Measurements from ENCODE around the gene CCDC63. TPM values are rescaled to one million over a fixed set of nuclear protein-coding genes. Genes with fewer than 3 reads are reported as not detected.

CCDC63 gene
- polyA plus RNA-seq, 1 of the 3 experiments (the other 2 are of a cell fraction): not detected

DNA sequence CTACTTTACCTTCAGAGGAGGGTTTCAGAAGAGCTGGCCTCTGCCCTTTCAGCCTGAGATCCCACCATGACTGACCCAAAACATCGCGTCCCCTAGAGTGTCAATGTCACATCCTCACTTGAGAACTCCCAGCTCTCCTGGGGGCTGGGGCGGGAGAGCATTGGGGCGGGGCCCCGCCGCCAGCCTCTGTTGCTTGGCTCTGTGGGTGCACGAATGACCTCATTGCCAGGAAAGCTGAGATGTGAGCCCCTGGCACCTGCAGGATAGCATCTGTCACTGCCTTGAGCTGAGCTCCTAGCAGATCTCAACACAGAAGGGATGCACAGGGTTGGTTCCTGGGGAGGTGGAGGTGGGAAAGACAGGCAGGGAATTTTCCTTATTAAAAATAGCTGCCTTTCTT, 94.1 kb downstream of the CCDC63 start:
- Histone ChIP-seq H3K4me1 (ENCODE audit: control insufficient read depth in 1 of 2, insufficient read depth in 2 of 2, low read depth in 1 of 2, low read length in 1 of 2) (no peaks in the 10 kb centered on the region; a peak in 1 of 4 replicates), H3K9me2 (no peaks in the 10 kb centered on the region), H4K20me1 (ENCODE audit: insufficient read depth) (no peaks in the 10 kb centered on the region), H3K9me3 (no peaks in the 10 kb centered on the region), H3K4me2 (no peak overlapping the region), H3K27me3 (ENCODE audit: insufficient read depth) (no peaks in the 10 kb centered on the region), H2AFZ (ENCODE audit: low read depth) (no peak overlapping the region), H3K27ac (ENCODE audit: low read depth in 2 of 2, low read length in 1 of 2) (no peak overlapping the region), H3K9ac (no peak overlapping the region), H3F3A (replicated peaks; ENCODE audit: insufficient read depth) (no peaks in the 10 kb centered on the region), H3K79me2 (ENCODE audit: insufficient read depth) (no peaks in the 10 kb centered on the region), H3K36me3 (replicated peaks in 1 of 2; ENCODE audit: control insufficient read depth in 1 of 2, insufficient read depth in 2 of 2, low read length in 1 of 2) (no peaks in the 10 kb centered on the region), H3K4me3 (ENCODE audit: low read depth in 2 of 2, low read length in 1 of 2) (no peak overlapping the region)
- 67% methylated on average over 3 of the region's 7 CpGs for whole genome bisulfite sequencing (ENCODE audit: low lambda C conversion rate)
- TF ChIP-seq FOXM1 (IDR thresholded peaks at IDR 0.05; ENCODE audit: low read depth): no peak
- ChIA-PET CTCF (interaction anchor here (0.8 to 2.1 kb wide), 7 partner anchors 10 to 372 kb away, joined by 3 to 5 read pairs (median 3); no protein-coding TSS in a partner anchor), POLR2A (no interaction called here)
- DNase-seq: no peak

DNA sequence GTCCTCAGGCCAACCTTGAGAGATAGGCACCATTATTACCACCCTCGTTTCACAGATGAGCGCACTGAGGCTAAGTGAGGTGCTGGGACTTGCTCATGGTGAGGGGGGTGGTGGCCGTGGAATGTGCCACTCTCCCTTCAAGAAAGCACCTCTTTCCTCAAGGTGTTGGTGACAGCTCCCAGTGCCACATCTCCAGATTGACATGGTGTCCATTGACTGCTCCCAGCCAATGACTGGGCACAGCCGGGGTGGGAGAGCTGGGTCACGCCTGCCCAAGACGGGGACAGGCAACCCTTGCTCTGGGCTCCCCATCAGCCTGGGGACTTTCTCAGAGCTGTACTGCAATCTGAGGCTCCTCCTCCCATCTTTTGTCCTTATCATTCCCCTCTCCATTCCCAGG, 94.6 kb downstream of the CCDC63 start:
- POLR2A ChIA-PET: no interaction called here
- Histone ChIP-seq H3K27ac (ENCODE audit: low read depth in 2 of 2, low read length in 1 of 2) (no peak overlapping the region), H3K9me2 (no peaks in the 10 kb centered on the region), H3K4me1 (ENCODE audit: control insufficient read depth in 1 of 2, insufficient read depth in 2 of 2, low read depth in 1 of 2, low read length in 1 of 2) (no peaks in the 10 kb centered on the region; a peak in 1 of 4 replicates), H3K27me3 (ENCODE audit: insufficient read depth) (no peaks in the 10 kb centered on the region), H3K9ac (no peak overlapping the region), H2AFZ (ENCODE audit: low read depth) (no peak overlapping the region), H3K4me3 (ENCODE audit: low read depth in 2 of 2, low read length in 1 of 2) (no peak overlapping the region), H3K4me2 (no peak overlapping the region), H3F3A (replicated peaks; ENCODE audit: insufficient read depth) (no peaks in the 10 kb centered on the region), H3K9me3 (no peaks in the 10 kb centered on the region), H3K79me2 (ENCODE audit: insufficient read depth) (no peaks in the 10 kb centered on the region), H3K36me3 (replicated peaks in 1 of 2; ENCODE audit: control insufficient read depth in 1 of 2, insufficient read depth in 2 of 2, low read length in 1 of 2) (no peaks in the 10 kb centered on the region), H4K20me1 (ENCODE audit: insufficient read depth) (no peaks in the 10 kb centered on the region)
- no peak for TF ChIP-seq GABPA (IDR thresholded peaks at IDR 0.05; ENCODE audit: low read depth)
- TF ChIP-seq, protein P1, sequence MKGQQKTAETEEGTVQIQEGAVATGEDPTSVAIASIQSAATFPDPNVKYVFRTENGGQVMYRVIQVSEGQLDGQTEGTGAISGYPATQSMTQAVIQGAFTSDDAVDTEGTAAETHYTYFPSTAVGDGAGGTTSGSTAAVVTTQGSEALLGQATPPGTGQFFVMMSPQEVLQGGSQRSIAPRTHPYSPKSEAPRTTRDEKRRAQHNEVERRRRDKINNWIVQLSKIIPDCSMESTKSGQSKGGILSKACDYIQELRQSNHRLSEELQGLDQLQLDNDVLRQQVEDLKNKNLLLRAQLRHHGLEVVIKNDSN (IDR thresholded peaks at IDR 0.05; ENCODE audit: borderline replicate concordance, low read depth): no peak
- TF ChIP-seq, protein P2, sequence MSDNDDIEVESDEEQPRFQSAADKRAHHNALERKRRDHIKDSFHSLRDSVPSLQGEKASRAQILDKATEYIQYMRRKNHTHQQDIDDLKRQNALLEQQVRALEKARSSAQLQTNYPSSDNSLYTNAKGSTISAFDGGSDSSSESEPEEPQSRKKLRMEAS (IDR thresholded peaks at IDR 0.05; ENCODE audit: low read depth): no peak
- TF ChIP-seq FOSL2 (IDR thresholded peaks at IDR 0.05; ENCODE audit: borderline replicate concordance, low read depth): no peak
- no peak for TF ChIP-seq POLR2AphosphoS5 (IDR thresholded peaks at IDR 0.05; ENCODE audit: low read depth, low read length)
- TF ChIP-seq, protein P3, sequence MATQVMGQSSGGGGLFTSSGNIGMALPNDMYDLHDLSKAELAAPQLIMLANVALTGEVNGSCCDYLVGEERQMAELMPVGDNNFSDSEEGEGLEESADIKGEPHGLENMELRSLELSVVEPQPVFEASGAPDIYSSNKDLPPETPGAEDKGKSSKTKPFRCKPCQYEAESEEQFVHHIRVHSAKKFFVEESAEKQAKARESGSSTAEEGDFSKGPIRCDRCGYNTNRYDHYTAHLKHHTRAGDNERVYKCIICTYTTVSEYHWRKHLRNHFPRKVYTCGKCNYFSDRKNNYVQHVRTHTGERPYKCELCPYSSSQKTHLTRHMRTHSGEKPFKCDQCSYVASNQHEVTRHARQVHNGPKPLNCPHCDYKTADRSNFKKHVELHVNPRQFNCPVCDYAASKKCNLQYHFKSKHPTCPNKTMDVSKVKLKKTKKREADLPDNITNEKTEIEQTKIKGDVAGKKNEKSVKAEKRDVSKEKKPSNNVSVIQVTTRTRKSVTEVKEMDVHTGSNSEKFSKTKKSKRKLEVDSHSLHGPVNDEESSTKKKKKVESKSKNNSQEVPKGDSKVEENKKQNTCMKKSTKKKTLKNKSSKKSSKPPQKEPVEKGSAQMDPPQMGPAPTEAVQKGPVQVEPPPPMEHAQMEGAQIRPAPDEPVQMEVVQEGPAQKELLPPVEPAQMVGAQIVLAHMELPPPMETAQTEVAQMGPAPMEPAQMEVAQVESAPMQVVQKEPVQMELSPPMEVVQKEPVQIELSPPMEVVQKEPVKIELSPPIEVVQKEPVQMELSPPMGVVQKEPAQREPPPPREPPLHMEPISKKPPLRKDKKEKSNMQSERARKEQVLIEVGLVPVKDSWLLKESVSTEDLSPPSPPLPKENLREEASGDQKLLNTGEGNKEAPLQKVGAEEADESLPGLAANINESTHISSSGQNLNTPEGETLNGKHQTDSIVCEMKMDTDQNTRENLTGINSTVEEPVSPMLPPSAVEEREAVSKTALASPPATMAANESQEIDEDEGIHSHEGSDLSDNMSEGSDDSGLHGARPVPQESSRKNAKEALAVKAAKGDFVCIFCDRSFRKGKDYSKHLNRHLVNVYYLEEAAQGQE (IDR thresholded peaks at IDR 0.05; ENCODE audit: low read depth, low read length): no peak
- TF ChIP-seq CHD2 (IDR thresholded peaks at IDR 0.05; ENCODE audit: low read length, partially characterized antibody): no peak
- TF ChIP-seq NFIC (IDR thresholded peaks at IDR 0.05; ENCODE audit: borderline replicate concordance): no peak
- no peak for TF ChIP-seq RFX5 (IDR thresholded peaks at IDR 0.05; ENCODE audit: low read length)
- CTCF ChIA-PET: interaction anchor here (0.8 to 2.1 kb wide), 6 partner anchors 10 to 372 kb away, joined by 3 to 5 read pairs (median 4); no protein-coding TSS in a partner anchor
- 86% methylated on average over 2 of the region's 6 CpGs for WGBS (ENCODE audit: low lambda C conversion rate)
- DNase-seq: no peak

Data from SK-N-SH (cell line).